ENCODE data around the gene INKA2.

Gene INKA2

DNA sequence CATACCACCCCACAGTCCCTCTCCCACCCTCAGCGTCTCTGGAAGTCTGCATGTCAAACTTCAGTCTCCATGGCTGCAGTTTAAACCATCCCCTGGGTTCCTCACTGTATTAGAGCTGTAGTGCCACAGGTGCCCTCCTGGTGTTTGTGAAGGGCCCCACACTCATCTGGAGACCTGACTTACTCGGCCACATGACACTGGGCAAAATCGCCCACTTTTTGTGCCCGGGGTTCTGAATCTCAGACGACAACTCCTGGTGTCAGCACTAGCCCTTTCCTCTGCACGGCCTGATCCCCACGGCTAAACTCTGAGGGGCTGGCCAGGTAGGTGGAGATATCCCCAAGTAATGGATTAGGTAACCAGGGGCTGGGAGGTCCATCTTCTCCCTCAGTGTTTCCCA, 6.5 kb downstream of the INKA2 start:
- TF ChIP-seq CTCF (IDR thresholded peaks at IDR 0.05; ENCODE audit: low read depth, low read length, missing control alignments): no peak
- in situ Hi-C loops (cut with HindIII; ENCODE audit: low sequenced_read_pairs): loop anchor here (5.0 kb wide), 1 partner anchor 40 kb away; no protein-coding TSS in a partner anchor
- no peak overlapping the region for H3K4me3 ChIP-seq (ENCODE audit: low read depth, low read length)
- DNase-seq (ENCODE audit: low read depth): no peak

DNA sequence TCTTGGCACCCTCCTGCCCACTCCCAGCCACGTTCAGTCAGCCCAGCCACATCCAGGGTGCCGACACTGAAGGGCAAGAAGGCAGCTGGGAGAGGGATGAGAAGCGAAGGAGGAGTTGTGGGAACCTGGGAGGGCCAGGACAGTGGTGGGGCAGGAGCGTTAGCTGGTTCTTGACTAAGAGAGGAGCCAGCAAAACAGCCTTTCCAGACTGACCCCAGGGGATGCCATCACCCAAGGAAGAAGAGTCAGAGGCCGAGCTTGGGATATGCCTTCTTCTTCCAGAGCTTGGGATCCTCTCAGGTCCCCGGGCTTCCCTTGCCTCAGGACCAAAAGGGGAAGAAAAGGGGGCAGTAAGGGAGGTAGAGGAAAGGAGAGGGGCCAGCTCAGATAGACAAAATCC, 7.2 kb downstream of the INKA2 start:
- in situ Hi-C loops (cut with HindIII; ENCODE audit: low sequenced_read_pairs): loop anchor here (5.0 kb wide), 1 partner anchor 40 kb away; no protein-coding TSS in a partner anchor
- no peak for TF ChIP-seq CTCF (IDR thresholded peaks at IDR 0.05; ENCODE audit: low read depth, low read length, missing control alignments)
- no peak overlapping the region for H3K4me3 ChIP-seq (ENCODE audit: low read depth, low read length)
- no peak for DNase-seq (ENCODE audit: low read depth)

DNA sequence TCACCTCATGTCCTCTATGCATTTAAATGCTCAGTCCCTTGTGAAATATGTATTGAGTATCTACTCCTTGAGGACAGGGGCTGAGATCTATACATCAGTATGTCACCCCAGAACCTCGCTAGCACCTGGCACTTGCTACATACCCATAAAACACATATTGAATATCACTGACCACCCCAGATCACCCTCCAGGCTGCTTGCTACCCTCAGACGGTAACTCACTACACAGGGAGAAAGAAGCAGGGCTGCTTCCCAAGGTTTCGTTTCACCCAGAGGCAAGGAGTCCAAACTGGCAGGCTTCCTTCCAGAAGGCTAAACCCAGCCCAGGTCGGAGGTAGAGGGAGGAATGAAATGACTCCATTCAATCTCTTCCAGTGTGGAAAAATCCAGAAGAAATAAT, 8.5 kb downstream of the INKA2 start:
- in situ Hi-C loops (cut with HindIII; ENCODE audit: low sequenced_read_pairs): loop anchor here (5.0 kb wide), 1 partner anchor 38 kb away; no protein-coding TSS in a partner anchor
- DNase-seq (ENCODE audit: low read depth): no peak
- TF ChIP-seq CTCF (IDR thresholded peaks at IDR 0.05; ENCODE audit: low read depth, low read length, missing control alignments): no peak
- H3K4me3 ChIP-seq (ENCODE audit: low read depth, low read length): no peak overlapping the region

GRCh38 chr1:111729946-111730681, 9.1 kb downstream of the INKA2 start:
- TF ChIP-seq CTCF (IDR thresholded peaks at IDR 0.05; ENCODE audit: low read depth, low read length, missing control alignments): no peak
- H3K4me3 ChIP-seq (ENCODE audit: low read depth, low read length): no peak overlapping the region
- no peak for DNase-seq (ENCODE audit: low read depth)
- in situ Hi-C loops (cut with HindIII; ENCODE audit: low sequenced_read_pairs): loop anchor here (5.0 kb wide), 1 partner anchor 38 kb away; no protein-coding TSS in a partner anchor

- DNase-seq (ENCODE audit: low read depth): no peak
- no peak overlapping the region for H3K4me3 ChIP-seq (ENCODE audit: low read depth, low read length)
- in situ Hi-C loops (cut with HindIII; ENCODE audit: low sequenced_read_pairs): no loop called here
- no peak for TF ChIP-seq CTCF (IDR thresholded peaks at IDR 0.05; ENCODE audit: low read depth, low read length, missing control alignments)
Observed at GRCh38 chr1:111729271-111729921, 9.8 kb downstream of the INKA2 start.

GRCh38 chr1:111727056-111727455, 12.1 kb downstream of the INKA2 start:
- DNase-seq (ENCODE audit: low read depth): no peak
- in situ Hi-C loops (cut with HindIII; ENCODE audit: low sequenced_read_pairs): no loop called here
- H3K4me3 ChIP-seq (ENCODE audit: low read depth, low read length): no peak overlapping the region
- TF ChIP-seq CTCF (IDR thresholded peaks at IDR 0.05; ENCODE audit: low read depth, low read length, missing control alignments): no peak
